Stimulated activated CD8-positive, alpha-beta memory T cell treated with anti-CD3 and anti-CD28 coated beads, Interleukin-4, amount 100 ng/mL, for 24 hours (primary cell): ENCODE data around the gene XIRP1.
"Not testable (repeated sequence)": the region's sequence is repeated elsewhere in the genome, so short reads cannot be mapped to it uniquely, and the experiment has no call there.

Experiments
- DNase-seq: peaks from one replicate; pipeline ENCODE4 v3.0.0-alpha.2; 2020; ENCODE audit warnings: low read depth

Gene XIRP1

GRCh38 chr3:39192490-39193092 lies at the start of gene XIRP1:
TSS of gene XIRP1 (minus strand) at chr3:39192595. CDS start at chr3:39189445, 3,150 bp downstream.
- no peak for DNase-seq

GRCh38 chr3:39241561-39241960 lies 49.2 kb upstream of the XIRP1 start:
- DNase-seq, result no peak

- DNase-seq, result no peak
Measured at GRCh38 chr3:39237027-39237426, 44.6 kb upstream of the XIRP1 start.

- peak; percentile 20 for DNase-seq
Measured at GRCh38 chr3:39234651-39235050, 42.3 kb upstream of the XIRP1 start.

- no peak for DNase-seq
Measured at GRCh38 chr3:39232859-39233258, 40.5 kb upstream of the XIRP1 start.

- DNase-seq, result no peak
Measured at GRCh38 chr3:39230453-39230852, 38.1 kb upstream of the XIRP1 start.

- DNase-seq, result no peak
Measured at GRCh38 chr3:39228496-39228895, 36.1 kb upstream of the XIRP1 start.

GRCh38 chr3:39227596-39227995 lies 35.2 kb upstream of the XIRP1 start:
- not testable (repeated sequence) for DNase-seq

- no peak for DNase-seq
Measured at GRCh38 chr3:39226106-39226741, 33.8 kb upstream of the XIRP1 start.

GRCh38 chr3:39224288-39224687 lies 31.9 kb upstream of the XIRP1 start:
- no peak for DNase-seq

GRCh38 chr3:39222939-39223338 lies 30.5 kb upstream of the XIRP1 start:
- no peak for DNase-seq

GRCh38 chr3:39222462-39222861 lies 30.1 kb upstream of the XIRP1 start:
- no peak for DNase-seq

- DNase-seq, result no peak
Measured at GRCh38 chr3:39221141-39221530, 28.7 kb upstream of the XIRP1 start.

- no peak for DNase-seq
Measured at GRCh38 chr3:39220407-39221140, 28.2 kb upstream of the XIRP1 start.

GRCh38 chr3:39219702-39220101 lies 27.3 kb upstream of the XIRP1 start:
- no peak for DNase-seq

- no peak for DNase-seq
Measured at GRCh38 chr3:39216176-39216790, 23.9 kb upstream of the XIRP1 start.

- DNase-seq, result no peak
Measured at GRCh38 chr3:39213613-39214012, 21.2 kb upstream of the XIRP1 start.

- no peak for DNase-seq
Measured at GRCh38 chr3:39212665-39213064, 20.3 kb upstream of the XIRP1 start.

- no peak for DNase-seq
Measured at GRCh38 chr3:39211332-39212130, 19.1 kb upstream of the XIRP1 start.

- no peak for DNase-seq
Measured at GRCh38 chr3:39210078-39210477, 17.7 kb upstream of the XIRP1 start.

GRCh38 chr3:39209329-39209970 lies 17.1 kb upstream of the XIRP1 start:
- DNase-seq, result no peak
